HG03460 (cell line): Measurements from ENCODE around the gene AZIN2.
"Not testable (repeated sequence)": the region's sequence is repeated elsewhere in the genome, so short reads cannot be mapped to it uniquely, and the experiment has no call there.

Experiments
- ATAC-seq: cut with Tn5 transposase; IDR thresholded peaks from one replicate; pipeline ENCODE4 v1.9.1; 2021; ENCODE audit not compliant: unreplicated experiment

AZIN2 gene

GRCh38 chr1:33093004-33093403 is 12.1 kb downstream of the AZIN2 start:
- ATAC-seq, result no peak

- ATAC-seq, result no peak
These were observed 13.5 kb downstream of the AZIN2 start for GRCh38 chr1:33094486-33094885.

- ATAC-seq, result no peak
These were observed 14.1 kb downstream of the AZIN2 start for GRCh38 chr1:33094971-33095604.

- no peak for ATAC-seq
These were observed 15.5 kb downstream of the AZIN2 start for GRCh38 chr1:33096363-33097005.

- ATAC-seq, result no peak
These were observed 16.2 kb downstream of the AZIN2 start for GRCh38 chr1:33097137-33097611.

- ATAC-seq, result no peak
These were observed 16.8 kb downstream of the AZIN2 start for GRCh38 chr1:33097762-33098161.

- ATAC-seq, result no peak
These were observed 17.4 kb downstream of the AZIN2 start for GRCh38 chr1:33098371-33098770.

- peak; percentile 93 for ATAC-seq
These were observed 18.6 kb downstream of the AZIN2 start for GRCh38 chr1:33099290-33100118.

- ATAC-seq, result not testable (repeated sequence)
These were observed 19.1 kb downstream of the AZIN2 start for GRCh38 chr1:33100119-33100415.

- no peak for ATAC-seq
These were observed 29.5 kb downstream of the AZIN2 start for GRCh38 chr1:33110477-33110876.

GRCh38 chr1:33111965-33112364 is 31.0 kb downstream of the AZIN2 start:
- no peak for ATAC-seq

- no peak for ATAC-seq
These were observed 36.6 kb downstream of the AZIN2 start for GRCh38 chr1:33117440-33118085.

GRCh38 chr1:33118274-33118673 is 37.3 kb downstream of the AZIN2 start:
- no peak for ATAC-seq

GRCh38 chr1:33119050-33119449 is 38.1 kb downstream of the AZIN2 start:
- no peak for ATAC-seq

GRCh38 chr1:33119532-33120217 is 38.7 kb downstream of the AZIN2 start:
- no peak for ATAC-seq

- ATAC-seq, result no peak
These were observed 39.7 kb downstream of the AZIN2 start for GRCh38 chr1:33120436-33121231.

GRCh38 chr1:33121728-33122127 is 40.8 kb downstream of the AZIN2 start:
- no peak for ATAC-seq

- ATAC-seq, result no peak
These were observed 41.7 kb downstream of the AZIN2 start for GRCh38 chr1:33122483-33123178.

- ATAC-seq, result no peak
These were observed 42.3 kb downstream of the AZIN2 start for GRCh38 chr1:33123266-33123665.

- not testable (repeated sequence) for ATAC-seq
These were observed 43.7 kb downstream of the AZIN2 start for GRCh38 chr1:33124647-33125046.
